Effector CD8-positive, alpha-beta T cell (primary cell): Measurements from ENCODE around the gene BCAT1.
"Not testable (repeated sequence)": the region's sequence is repeated elsewhere in the genome, so short reads cannot be mapped to it uniquely, and the experiment has no call there.

Experiments used
- DNase-seq: peaks from one replicate; lab custom pipeline; 2025; lab: John Stamatoyannopoulos, UW

BCAT1 gene

GRCh38 chr12:24899503-24900075, 49.3 kb downstream of the BCAT1 start:
- no peak for DNase-seq

- no peak for DNase-seq
Observed at GRCh38 chr12:24898606-24899005, 50.3 kb downstream of the BCAT1 start.

GRCh38 chr12:24898185-24898584, 50.7 kb downstream of the BCAT1 start:
- DNase-seq: no peak

GRCh38 chr12:24896171-24896570, 52.7 kb downstream of the BCAT1 start:
- DNase-seq: no peak

- no peak for DNase-seq
Observed at GRCh38 chr12:24895612-24896011, 53.3 kb downstream of the BCAT1 start.

GRCh38 chr12:24894879-24895278, 54.0 kb downstream of the BCAT1 start:
- no peak for DNase-seq

GRCh38 chr12:24890048-24890803, 58.7 kb downstream of the BCAT1 start:
- no peak for DNase-seq

- no peak for DNase-seq
Observed at GRCh38 chr12:24889411-24889810, 59.5 kb downstream of the BCAT1 start.

- no peak for DNase-seq
Observed at GRCh38 chr12:24888813-24889212, 60.1 kb downstream of the BCAT1 start.

GRCh38 chr12:24884911-24885310, 64.0 kb downstream of the BCAT1 start:
- DNase-seq: no peak

- no peak for DNase-seq
Observed at GRCh38 chr12:24881724-24882371, 67.1 kb downstream of the BCAT1 start.

- no peak for DNase-seq
Observed at GRCh38 chr12:24881227-24881626, 67.7 kb downstream of the BCAT1 start.

GRCh38 chr12:24880732-24881131, 68.2 kb downstream of the BCAT1 start:
- no peak for DNase-seq

- DNase-seq: no peak
Observed at GRCh38 chr12:24879644-24880043, 69.3 kb downstream of the BCAT1 start.

GRCh38 chr12:24875014-24875413, 73.9 kb downstream of the BCAT1 start:
- no peak for DNase-seq

GRCh38 chr12:24872211-24872610, 76.7 kb downstream of the BCAT1 start:
- DNase-seq: no peak

GRCh38 chr12:24866139-24866538, 82.8 kb downstream of the BCAT1 start:
- not testable (repeated sequence) for DNase-seq

- DNase-seq: no peak
Observed at GRCh38 chr12:24864796-24865125, 84.1 kb downstream of the BCAT1 start.

- no peak for DNase-seq
Observed at GRCh38 chr12:24861766-24862540, 86.9 kb downstream of the BCAT1 start.

- no peak for DNase-seq
Observed at GRCh38 chr12:24860546-24860945, 88.4 kb downstream of the BCAT1 start.

- DNase-seq: no peak
Observed at GRCh38 chr12:24856541-24856940, 92.4 kb downstream of the BCAT1 start.

- no peak for DNase-seq
Observed at GRCh38 chr12:24854908-24855307, 94.0 kb downstream of the BCAT1 start.

- no peak for DNase-seq
Observed at GRCh38 chr12:24854017-24854416, 94.9 kb downstream of the BCAT1 start.
